ENCODE measurements around the gene C9.
"Not testable (repeated sequence)": the region's sequence is repeated elsewhere in the genome, so short reads cannot be mapped to it uniquely, and the experiment has no call there.

C9 gene

GRCh38 chr5:39319395-39319794 lies 44.9 kb downstream of the C9 start:
- DNase-seq, result no peak

- DNase-seq, result not testable (repeated sequence)
Observed at GRCh38 chr5:39316464-39316863, 47.8 kb downstream of the C9 start.

- no peak for DNase-seq
Observed at GRCh38 chr5:39315995-39316394, 48.3 kb downstream of the C9 start.

- DNase-seq, result no peak
Observed at GRCh38 chr5:39314591-39314990, 49.7 kb downstream of the C9 start.

- DNase-seq, result no peak
Observed at GRCh38 chr5:39309534-39309933, 54.8 kb downstream of the C9 start.

GRCh38 chr5:39302472-39302871 lies 61.8 kb downstream of the C9 start:
- no peak for DNase-seq

GRCh38 chr5:39301406-39301805 lies 62.9 kb downstream of the C9 start:
- DNase-seq, result no peak

GRCh38 chr5:39299962-39300361 lies 64.3 kb downstream of the C9 start:
- no peak for DNase-seq

- DNase-seq, result no peak
Observed at GRCh38 chr5:39294736-39295135, 69.6 kb downstream of the C9 start.

- DNase-seq, result no peak
Observed at GRCh38 chr5:39284552-39284951, 79.7 kb downstream of the C9 start.

GRCh38 chr5:39283231-39283818 lies 81.0 kb downstream of the C9 start:
- no peak for DNase-seq

GRCh38 chr5:39282561-39282960 lies 81.7 kb downstream of the C9 start:
- DNase-seq, result no peak

- DNase-seq, result not testable (repeated sequence)
Observed at GRCh38 chr5:39275865-39276264, 88.4 kb downstream of the C9 start.

GRCh38 chr5:39274398-39275085 lies 89.8 kb downstream of the C9 start:
- DNase-seq, result no peak

GRCh38 chr5:39273314-39273954 lies 90.9 kb downstream of the C9 start:
- DNase-seq, result no peak

- not testable (repeated sequence) for DNase-seq
Observed at GRCh38 chr5:39272869-39273231, 91.4 kb downstream of the C9 start.

- DNase-seq, result no peak
Observed at GRCh38 chr5:39270225-39270848, 94.0 kb downstream of the C9 start.

GRCh38 chr5:39267186-39267585 lies 97.1 kb downstream of the C9 start:
- DNase-seq, result no peak

- no peak for DNase-seq
Observed at GRCh38 chr5:39266442-39266841, 97.9 kb downstream of the C9 start.

GRCh38 chr5:39264528-39264927 lies 99.8 kb downstream of the C9 start:
- no peak for DNase-seq

GRCh38 chr5:39262981-39263380 lies 101.3 kb downstream of the C9 start:
- no peak for DNase-seq

- no peak for DNase-seq
Observed at GRCh38 chr5:39260095-39260494, 104.2 kb downstream of the C9 start.

- DNase-seq, result no peak
Observed at GRCh38 chr5:39257554-39257953, 106.7 kb downstream of the C9 start.

All from cerebellar nuclear complex (tissue), 1 donor.